Liver (tissue), 9 donors: ENCODE results near the gene KDM2B. TPM values are rescaled to one million over a fixed set of nuclear protein-coding genes. Genes with fewer than 3 reads are reported as not detected.

Experiments used
- DNase-seq: peaks from one replicate; pipeline ENCODE4 v3.0.0-alpha.2; 2017; ENCODE audit warnings: low spot score
- H3K27ac ChIP-seq, 2 donors: one replicate each; pipeline ENCODE4 v1.7.0; 2013; ENCODE audit warnings: inconsistent platforms in 2 of 2, low read length in 2 of 2, control low read depth in 1 of 2, low read depth in 1 of 2, mild to moderate bottlenecking in 1 of 2
- H3K27me3 ChIP-seq, 4 donors: one replicate each; pipeline versions ENCODE4 v1.6.1 to v1.7.0; 2013; ENCODE audit warnings: low read length in 3 of 4, inconsistent platforms in 1 of 4, mild to moderate bottlenecking in 1 of 4, moderate library complexity in 1 of 4; ENCODE audit not compliant: control insufficient read depth in 4 of 4, insufficient read depth in 4 of 4
- H3K36me3 ChIP-seq, 4 donors: one replicate each; pipeline versions ENCODE4 v1.6.1 to v1.7.0; 2013; ENCODE audit warnings: low read length in 3 of 4, mild to moderate bottlenecking in 3 of 4, low read depth in 1 of 4, moderate library complexity in 1 of 4; ENCODE audit not compliant: control insufficient read depth in 4 of 4, insufficient read depth in 3 of 4
- H3K4me1 ChIP-seq, 4 donors: one replicate each; pipeline versions ENCODE4 v1.6.1 to v1.7.0; 2013; ENCODE audit warnings: low read length in 3 of 4, mild to moderate bottlenecking in 3 of 4, moderate library complexity in 1 of 4; ENCODE audit not compliant: control insufficient read depth in 4 of 4, insufficient read depth in 4 of 4
- H3K4me3 ChIP-seq, 3 donors: one replicate each; pipeline versions ENCODE4 v1.6.1 to v1.7.0; 2013; ENCODE audit warnings: low read length in 3 of 3, control low read depth in 1 of 3, low read depth in 1 of 3, mild to moderate bottlenecking in 1 of 3
- H3K9ac ChIP-seq, 2 donors: one replicate each; pipeline ENCODE4 v1.7.0; 2013; ENCODE audit warnings: low read length in 2 of 2, mild to moderate bottlenecking in 2 of 2, moderate library complexity in 2 of 2, control low read depth in 1 of 2, low read depth in 1 of 2
- H3K9me3 ChIP-seq, 4 donors: one replicate each; pipeline versions ENCODE4 v1.6.1 to v1.7.0; 2013; ENCODE audit warnings: low read length in 3 of 4; ENCODE audit not compliant: control insufficient read depth in 4 of 4
- EGR1 ChIP-seq, 2 donors: IDR thresholded peaks; 2 replicates each; pipeline ENCODE4 v1.6.1; 2016 to 2018; ENCODE audit warnings: antibody characterized with exemption in 2 of 2, low read depth in 2 of 2
- FOXA2 ChIP-seq: IDR thresholded peaks from 2 replicates; pipeline ENCODE4 v1.6.1; 2016; ENCODE audit warnings: antibody characterized with exemption
- GABPA ChIP-seq, 2 donors: IDR thresholded peaks in 1 of 2; conservative IDR thresholded peaks in 1 of 2; 2 replicates each; pipeline ENCODE4 v1.6.1; 2016; ENCODE audit warnings: antibody characterized with exemption in 2 of 2, mild to moderate bottlenecking in 1 of 2, moderate library complexity in 1 of 2
- HNF4A ChIP-seq, 2 donors: conservative IDR thresholded peaks; 2 replicates each; pipeline ENCODE4 v1.6.1; 2016; ENCODE audit warnings: antibody characterized with exemption in 2 of 2, mild to moderate bottlenecking in 2 of 2
- HNF4G ChIP-seq: IDR thresholded peaks from 2 replicates; pipeline ENCODE4 v1.6.1; 2016; ENCODE audit warnings: antibody characterized with exemption
- JUND ChIP-seq, 2 donors: IDR thresholded peaks; 2 replicates each; pipeline ENCODE4 v1.6.1; 2016; ENCODE audit warnings: antibody characterized with exemption in 2 of 2
- NR2F2 ChIP-seq: IDR thresholded peaks from 2 replicates; pipeline ENCODE4 v1.6.1; 2016; ENCODE audit warnings: antibody characterized with exemption
- RXRA ChIP-seq, 2 donors: IDR thresholded peaks; 2 replicates each; pipeline ENCODE4 v1.6.1; 2017 to 2018; ENCODE audit warnings: antibody characterized with exemption in 2 of 2, mild to moderate bottlenecking in 1 of 2
- SP1 ChIP-seq: IDR thresholded peaks from 2 replicates; pipeline ENCODE4 v1.6.1; 2018; ENCODE audit warnings: antibody characterized with exemption, mild to moderate bottlenecking
- TAF1 ChIP-seq: conservative IDR thresholded peaks from 2 replicates; pipeline ENCODE4 v1.6.1; 2016; ENCODE audit warnings: antibody characterized with exemption, mild to moderate bottlenecking
- YY1 ChIP-seq: IDR thresholded peaks from 2 replicates; pipeline ENCODE4 v1.6.1; 2016; ENCODE audit warnings: antibody characterized with exemption, mild to moderate bottlenecking
- WGBS: extraction: QIAGEN DNeasy Blood & Tissue Kit; methylation state at CpG from one replicate; pipeline ENCODE4 v1.1.7; 2013; 5-methylcytosine and 5-hydroxymethylcytosine counted together
- polyA plus RNA-seq, 2 donors: library from polyadenylated mRNA; stranded (reverse) in 1 of 2; unstranded in 1 of 2; fragments of 200-250 nt in 1 of 2; fragments of >200 nt in 1 of 2; fragmentation: Nextera tagmentation in 1 of 2; extraction: Ambion mirVana in 1 of 2; gene quantifications; one replicate each; pipeline versions ENCODE4 v1.2.1 to v1.2.3, GENCODE V29; 2013 to 2015
- total RNA-seq, 2 donors: library from RNA; depleted of rRNA; stranded (reverse); fragments of >200 nt; gene quantifications; one replicate each; pipeline ENCODE4 v1.2.3, GENCODE V29; 2014
- TF ChIP-seq, protein P1 (sequence below): IDR thresholded peaks from 2 replicates; pipeline ENCODE4 v1.6.1; 2016; ENCODE audit warnings: antibody characterized with exemption
- TF ChIP-seq, protein P2 (sequence below): IDR thresholded peaks from 2 replicates; pipeline ENCODE4 v1.6.1; 2016; ENCODE audit warnings: antibody characterized with exemption
- TF ChIP-seq, protein P3 (sequence below): fragments of 150-350 bp; IDR thresholded peaks from 2 replicates; pipeline ENCODE4 v1.5.1; 2017; ENCODE audit warnings: improper control_type of control experiment, low read depth, low read length; ENCODE audit not compliant: missing input control
- TF ChIP-seq, protein P4 (sequence below): IDR thresholded peaks from 2 replicates; pipeline ENCODE4 v1.6.1; 2016; ENCODE audit warnings: antibody characterized with exemption, mild to moderate bottlenecking
- TF ChIP-seq, protein P5 (sequence below): IDR thresholded peaks from 2 replicates; pipeline ENCODE4 v1.6.1; 2016; ENCODE audit warnings: antibody characterized with exemption
- donor health status: healthy.
- donor health status: healthy.
- donor health status: healthy.
- donor health status: healthy.
- donor health status: healthy.

KDM2B gene
- total and polyA plus RNA-seq, 4 donors: 7.0 to 34.2 (median 10.6) TPM

DNA sequence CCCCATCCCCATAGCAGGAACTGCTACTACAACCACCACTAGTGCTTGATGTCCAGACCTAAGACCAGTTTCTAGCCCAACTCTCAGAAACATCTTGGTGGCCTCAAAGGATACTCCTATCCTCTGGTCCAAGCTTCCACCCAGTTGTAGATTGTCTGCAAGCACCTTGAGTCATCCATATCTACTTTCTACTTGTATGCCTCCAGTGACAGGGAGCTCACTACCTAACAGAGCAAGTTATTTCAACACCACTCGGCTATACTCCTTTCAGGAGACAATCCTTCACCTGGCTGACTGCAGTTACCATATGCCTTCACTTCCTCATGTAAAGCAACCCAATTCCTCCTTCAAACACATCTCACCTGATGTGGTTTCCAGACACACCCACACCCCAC is 49.5 kb downstream of the KDM2B start:
- WGBS: 94% methylated on average over 1 of the region's 1 CpG
- H3K9me3 ChIP-seq: no peaks in the 10 kb centered on the region
- TF ChIP-seq RXRA (IDR thresholded peaks at IDR 0.05) (no peak), JUND (IDR thresholded peaks at IDR 0.05) (no peak), HNF4A (conservative IDR thresholded peaks at IDR 0.05) (no peak), EGR1 (IDR thresholded peaks at IDR 0.05; ENCODE audit: low read depth in 2 of 2) (no peak), TAF1 (no peak), HNF4G (no peak), NR2F2 (no peak), SP1 (no peak), GABPA (IDR thresholded peaks at IDR 0.05 in 1 of 2, conservative IDR thresholded peaks at IDR 0.05 in 1 of 2) (no peak), YY1 (no peak), FOXA2 (no peak)
- TF ChIP-seq, protein P1, sequence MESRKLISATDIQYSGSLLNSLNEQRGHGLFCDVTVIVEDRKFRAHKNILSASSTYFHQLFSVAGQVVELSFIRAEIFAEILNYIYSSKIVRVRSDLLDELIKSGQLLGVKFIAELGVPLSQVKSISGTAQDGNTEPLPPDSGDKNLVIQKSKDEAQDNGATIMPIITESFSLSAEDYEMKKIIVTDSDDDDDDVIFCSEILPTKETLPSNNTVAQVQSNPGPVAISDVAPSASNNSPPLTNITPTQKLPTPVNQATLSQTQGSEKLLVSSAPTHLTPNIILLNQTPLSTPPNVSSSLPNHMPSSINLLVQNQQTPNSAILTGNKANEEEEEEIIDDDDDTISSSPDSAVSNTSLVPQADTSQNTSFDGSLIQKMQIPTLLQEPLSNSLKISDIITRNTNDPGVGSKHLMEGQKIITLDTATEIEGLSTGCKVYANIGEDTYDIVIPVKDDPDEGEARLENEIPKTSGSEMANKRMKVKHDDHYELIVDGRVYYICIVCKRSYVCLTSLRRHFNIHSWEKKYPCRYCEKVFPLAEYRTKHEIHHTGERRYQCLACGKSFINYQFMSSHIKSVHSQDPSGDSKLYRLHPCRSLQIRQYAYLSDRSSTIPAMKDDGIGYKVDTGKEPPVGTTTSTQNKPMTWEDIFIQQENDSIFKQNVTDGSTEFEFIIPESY: no peak
- TF ChIP-seq, protein P2, sequence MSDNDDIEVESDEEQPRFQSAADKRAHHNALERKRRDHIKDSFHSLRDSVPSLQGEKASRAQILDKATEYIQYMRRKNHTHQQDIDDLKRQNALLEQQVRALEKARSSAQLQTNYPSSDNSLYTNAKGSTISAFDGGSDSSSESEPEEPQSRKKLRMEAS: no peak
- TF ChIP-seq, protein P3, sequence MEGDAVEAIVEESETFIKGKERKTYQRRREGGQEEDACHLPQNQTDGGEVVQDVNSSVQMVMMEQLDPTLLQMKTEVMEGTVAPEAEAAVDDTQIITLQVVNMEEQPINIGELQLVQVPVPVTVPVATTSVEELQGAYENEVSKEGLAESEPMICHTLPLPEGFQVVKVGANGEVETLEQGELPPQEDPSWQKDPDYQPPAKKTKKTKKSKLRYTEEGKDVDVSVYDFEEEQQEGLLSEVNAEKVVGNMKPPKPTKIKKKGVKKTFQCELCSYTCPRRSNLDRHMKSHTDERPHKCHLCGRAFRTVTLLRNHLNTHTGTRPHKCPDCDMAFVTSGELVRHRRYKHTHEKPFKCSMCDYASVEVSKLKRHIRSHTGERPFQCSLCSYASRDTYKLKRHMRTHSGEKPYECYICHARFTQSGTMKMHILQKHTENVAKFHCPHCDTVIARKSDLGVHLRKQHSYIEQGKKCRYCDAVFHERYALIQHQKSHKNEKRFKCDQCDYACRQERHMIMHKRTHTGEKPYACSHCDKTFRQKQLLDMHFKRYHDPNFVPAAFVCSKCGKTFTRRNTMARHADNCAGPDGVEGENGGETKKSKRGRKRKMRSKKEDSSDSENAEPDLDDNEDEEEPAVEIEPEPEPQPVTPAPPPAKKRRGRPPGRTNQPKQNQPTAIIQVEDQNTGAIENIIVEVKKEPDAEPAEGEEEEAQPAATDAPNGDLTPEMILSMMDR: no peak
- TF ChIP-seq, protein P4, sequence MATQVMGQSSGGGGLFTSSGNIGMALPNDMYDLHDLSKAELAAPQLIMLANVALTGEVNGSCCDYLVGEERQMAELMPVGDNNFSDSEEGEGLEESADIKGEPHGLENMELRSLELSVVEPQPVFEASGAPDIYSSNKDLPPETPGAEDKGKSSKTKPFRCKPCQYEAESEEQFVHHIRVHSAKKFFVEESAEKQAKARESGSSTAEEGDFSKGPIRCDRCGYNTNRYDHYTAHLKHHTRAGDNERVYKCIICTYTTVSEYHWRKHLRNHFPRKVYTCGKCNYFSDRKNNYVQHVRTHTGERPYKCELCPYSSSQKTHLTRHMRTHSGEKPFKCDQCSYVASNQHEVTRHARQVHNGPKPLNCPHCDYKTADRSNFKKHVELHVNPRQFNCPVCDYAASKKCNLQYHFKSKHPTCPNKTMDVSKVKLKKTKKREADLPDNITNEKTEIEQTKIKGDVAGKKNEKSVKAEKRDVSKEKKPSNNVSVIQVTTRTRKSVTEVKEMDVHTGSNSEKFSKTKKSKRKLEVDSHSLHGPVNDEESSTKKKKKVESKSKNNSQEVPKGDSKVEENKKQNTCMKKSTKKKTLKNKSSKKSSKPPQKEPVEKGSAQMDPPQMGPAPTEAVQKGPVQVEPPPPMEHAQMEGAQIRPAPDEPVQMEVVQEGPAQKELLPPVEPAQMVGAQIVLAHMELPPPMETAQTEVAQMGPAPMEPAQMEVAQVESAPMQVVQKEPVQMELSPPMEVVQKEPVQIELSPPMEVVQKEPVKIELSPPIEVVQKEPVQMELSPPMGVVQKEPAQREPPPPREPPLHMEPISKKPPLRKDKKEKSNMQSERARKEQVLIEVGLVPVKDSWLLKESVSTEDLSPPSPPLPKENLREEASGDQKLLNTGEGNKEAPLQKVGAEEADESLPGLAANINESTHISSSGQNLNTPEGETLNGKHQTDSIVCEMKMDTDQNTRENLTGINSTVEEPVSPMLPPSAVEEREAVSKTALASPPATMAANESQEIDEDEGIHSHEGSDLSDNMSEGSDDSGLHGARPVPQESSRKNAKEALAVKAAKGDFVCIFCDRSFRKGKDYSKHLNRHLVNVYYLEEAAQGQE: no peak
- TF ChIP-seq, protein P5, sequence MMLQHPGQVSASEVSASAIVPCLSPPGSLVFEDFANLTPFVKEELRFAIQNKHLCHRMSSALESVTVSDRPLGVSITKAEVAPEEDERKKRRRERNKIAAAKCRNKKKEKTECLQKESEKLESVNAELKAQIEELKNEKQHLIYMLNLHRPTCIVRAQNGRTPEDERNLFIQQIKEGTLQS: no peak
- no peak for DNase-seq
- H3K9ac ChIP-seq: no peak overlapping the region
- H3K27me3 ChIP-seq: no peaks in the 10 kb centered on the region
- H3K4me3 ChIP-seq: no peak overlapping the region
- H3K4me1 ChIP-seq: peaks cover 7 to 42% (median 24%) of the 10 kb centered on the region in 4 donors
- H3K36me3 ChIP-seq: peaks cover 0 to 12% (median 10%) of the 10 kb centered on the region in 4 donors
- H3K27ac ChIP-seq: no peak overlapping the region
